NCI-H1048 (cell line): Measurements from ENCODE around the gene PEX19.

Source experiments
- DNase-seq: peaks from one replicate; lab custom pipeline; 2025; lab: John Stamatoyannopoulos, UW

The PEX19 gene

DNA sequence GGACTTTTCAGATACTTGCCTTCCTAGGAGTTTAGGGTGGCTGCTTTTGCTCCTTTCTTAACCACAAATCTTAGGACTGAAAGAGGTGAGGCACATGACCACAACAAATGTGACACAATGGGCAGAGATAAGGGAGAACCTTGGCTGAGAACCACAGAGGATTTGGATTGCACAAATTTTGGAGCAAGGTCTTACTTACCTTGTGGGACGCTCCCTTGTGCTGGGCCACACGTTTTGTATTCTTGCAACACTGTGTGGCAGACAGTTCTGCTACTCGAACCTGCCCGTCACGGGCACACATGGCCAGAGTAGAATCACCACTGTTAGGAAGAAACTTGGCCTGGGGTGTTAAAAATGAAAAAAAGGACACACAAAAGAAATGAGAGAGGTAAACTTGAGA, 46.5 kb downstream of the PEX19 start:
- no peak for DNase-seq

DNA sequence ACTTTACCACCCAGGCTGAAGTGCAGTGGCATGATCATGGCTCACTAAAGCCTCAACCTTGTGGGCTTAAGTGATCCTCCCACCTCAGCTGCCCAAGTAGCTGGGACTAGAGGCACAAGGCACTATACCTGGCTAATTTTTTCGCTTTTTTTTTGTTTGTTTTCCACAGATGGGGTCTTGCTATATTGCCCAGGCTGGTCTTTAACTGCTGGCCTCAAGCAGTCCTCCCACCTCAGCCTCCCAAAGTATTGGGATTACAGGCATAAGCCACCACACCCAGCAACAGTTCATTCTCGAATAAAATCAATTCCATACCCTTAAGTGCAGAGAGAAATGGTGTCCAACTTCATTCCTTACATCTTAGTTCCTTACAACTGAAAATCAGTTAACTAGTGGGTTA, 47.4 kb downstream of the PEX19 start:
- no peak for DNase-seq

DNA sequence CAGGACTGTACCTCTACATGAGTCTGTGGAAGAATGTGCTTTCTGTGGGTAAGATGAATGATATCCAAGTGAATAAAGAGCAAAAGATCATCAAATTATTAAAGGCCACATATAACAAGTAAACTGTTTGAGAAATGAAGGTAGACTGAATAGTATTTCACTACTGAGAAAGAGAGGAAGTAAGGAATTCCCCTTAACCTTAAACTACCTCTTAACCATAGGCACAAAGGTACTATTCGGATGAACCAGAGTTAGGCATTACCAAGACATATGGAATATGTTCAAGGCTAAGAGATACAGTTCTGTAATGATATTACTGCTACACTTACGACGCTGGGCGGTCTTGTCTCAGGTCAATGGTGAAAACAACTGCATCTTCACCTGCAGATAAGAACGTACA, 48.1 kb downstream of the PEX19 start:
- no peak for DNase-seq

DNA sequence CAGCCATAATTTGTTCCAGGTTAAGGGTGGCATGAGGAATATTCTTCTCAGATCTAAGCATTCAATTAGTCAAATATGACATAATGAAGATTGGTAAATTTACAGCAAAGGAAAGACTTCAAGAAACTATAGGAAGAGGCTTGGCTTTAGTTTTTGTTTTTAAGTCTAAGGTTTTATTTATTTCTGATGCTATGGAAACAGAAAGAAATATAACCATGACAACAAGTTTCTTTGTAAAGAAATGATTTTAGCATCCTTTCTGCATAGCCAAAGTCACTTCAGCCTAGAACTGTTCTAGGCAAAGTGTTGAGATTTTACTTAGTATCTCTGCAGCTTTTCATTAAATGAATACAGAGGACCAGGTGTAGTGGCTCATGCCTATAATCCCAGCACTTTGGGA, 52.0 kb downstream of the PEX19 start:
- DNase-seq = no peak

DNA sequence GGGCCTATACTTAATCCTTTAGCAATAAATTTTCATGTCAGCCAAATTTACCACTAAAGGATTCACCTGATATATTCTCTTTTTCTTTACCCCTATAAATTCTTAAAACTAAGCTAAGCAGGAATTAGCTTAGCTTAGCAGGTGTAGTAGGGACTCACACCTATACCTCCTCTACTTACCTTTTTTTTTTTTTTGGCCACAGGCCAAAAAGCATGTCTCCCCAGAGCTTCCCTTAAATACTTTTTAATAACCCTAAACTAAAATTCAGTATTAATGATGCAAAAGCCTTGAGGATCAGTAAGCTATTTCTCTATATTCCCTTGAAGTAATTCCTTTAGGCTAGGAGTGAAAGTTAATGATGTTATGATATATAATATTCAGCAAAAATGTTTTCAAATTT, 56.5 kb downstream of the PEX19 start:
- no peak for DNase-seq

DNA sequence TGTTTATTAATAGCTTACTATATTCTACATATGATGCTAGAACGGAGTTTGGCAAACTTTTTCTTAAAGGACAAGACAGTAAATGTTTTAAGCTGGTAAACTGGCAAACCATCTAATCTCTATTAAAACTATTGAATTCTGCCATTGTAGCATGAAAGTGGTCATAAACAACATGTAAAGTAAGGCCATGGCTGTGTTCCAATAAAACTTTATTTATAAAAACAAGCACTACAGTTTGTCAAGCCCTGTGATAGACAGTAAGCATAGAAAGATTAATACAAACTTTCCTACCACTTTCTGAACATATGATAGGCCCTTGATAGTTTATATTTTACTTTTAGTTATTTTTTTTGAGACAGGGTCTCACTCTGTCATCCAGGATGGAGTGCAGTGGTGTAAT, 57.4 kb downstream of the PEX19 start:
- DNase-seq = no peak

DNA sequence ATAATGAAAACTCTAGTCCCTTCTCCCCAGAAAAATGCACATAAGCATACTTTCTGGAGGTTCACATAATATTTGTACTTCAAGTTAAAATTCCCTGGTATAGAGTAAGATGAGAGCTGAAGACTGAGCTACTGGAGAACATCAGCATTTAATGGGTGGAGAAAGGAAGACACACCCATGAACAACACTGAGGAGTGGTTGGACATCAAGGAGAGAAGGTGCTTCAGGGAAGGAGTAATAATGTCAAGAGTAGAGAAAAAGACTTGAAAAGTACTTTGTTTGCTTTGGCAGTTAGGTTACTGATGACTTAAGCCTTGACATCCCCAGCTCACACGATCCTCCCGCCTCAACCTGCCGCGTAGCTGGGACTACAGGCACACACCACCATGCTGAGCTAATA, 57.9 kb downstream of the PEX19 start:
- no peak for DNase-seq
